HG03442 (cell line): Measurements from ENCODE around the gene ZDHHC4.
"Not testable (repeated sequence)": the region's sequence is repeated elsewhere in the genome, so short reads cannot be mapped to it uniquely, and the experiment has no call there.

Experiments used
- ATAC-seq: cut with Tn5 transposase; IDR thresholded peaks from one replicate; pipeline ENCODE4 v1.9.1; 2021; ENCODE audit warnings: mild to moderate bottlenecking, moderate library complexity; ENCODE audit not compliant: unreplicated experiment

Gene ZDHHC4

DNA sequence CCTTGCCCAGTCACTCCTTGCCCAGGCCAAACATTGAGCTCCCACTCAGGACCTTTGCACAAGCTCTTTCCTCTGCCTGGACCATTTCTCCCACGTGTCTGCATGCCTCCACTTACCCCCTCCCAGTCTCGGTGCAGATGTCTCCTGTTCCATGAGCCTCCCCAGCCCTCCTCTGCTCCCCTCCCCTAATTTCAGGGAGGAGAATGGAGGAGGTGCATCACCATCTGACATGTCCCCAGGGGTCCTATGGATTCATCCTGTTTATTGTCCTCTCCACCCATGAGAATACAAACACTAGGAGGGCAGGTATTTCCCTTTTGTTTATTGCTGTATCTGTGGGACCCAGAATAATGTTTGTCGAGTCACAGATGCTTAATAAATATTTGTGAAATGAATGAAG is 17.4 kb upstream of the ZDHHC4 start:
- ATAC-seq, result no peak

DNA sequence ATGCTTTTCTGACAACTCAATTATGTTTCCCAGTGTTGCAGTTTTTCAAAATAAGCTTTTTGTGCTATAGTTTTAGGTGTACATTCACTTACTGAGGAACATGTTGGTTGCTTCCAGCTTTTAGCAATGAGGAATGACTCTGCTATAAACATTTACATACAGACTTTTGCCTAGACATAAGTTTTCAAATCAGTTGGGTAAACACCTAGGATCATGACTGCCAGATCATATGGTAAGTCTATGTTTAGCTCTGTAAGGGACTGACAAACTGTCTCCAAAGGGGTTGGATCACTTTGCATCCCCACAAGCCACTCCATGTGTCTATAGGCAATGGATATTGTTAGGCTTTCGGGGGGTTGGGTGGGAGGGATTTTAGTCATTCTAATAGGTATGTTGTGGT is 15.1 kb upstream of the ZDHHC4 start:
- ATAC-seq, result no peak

DNA sequence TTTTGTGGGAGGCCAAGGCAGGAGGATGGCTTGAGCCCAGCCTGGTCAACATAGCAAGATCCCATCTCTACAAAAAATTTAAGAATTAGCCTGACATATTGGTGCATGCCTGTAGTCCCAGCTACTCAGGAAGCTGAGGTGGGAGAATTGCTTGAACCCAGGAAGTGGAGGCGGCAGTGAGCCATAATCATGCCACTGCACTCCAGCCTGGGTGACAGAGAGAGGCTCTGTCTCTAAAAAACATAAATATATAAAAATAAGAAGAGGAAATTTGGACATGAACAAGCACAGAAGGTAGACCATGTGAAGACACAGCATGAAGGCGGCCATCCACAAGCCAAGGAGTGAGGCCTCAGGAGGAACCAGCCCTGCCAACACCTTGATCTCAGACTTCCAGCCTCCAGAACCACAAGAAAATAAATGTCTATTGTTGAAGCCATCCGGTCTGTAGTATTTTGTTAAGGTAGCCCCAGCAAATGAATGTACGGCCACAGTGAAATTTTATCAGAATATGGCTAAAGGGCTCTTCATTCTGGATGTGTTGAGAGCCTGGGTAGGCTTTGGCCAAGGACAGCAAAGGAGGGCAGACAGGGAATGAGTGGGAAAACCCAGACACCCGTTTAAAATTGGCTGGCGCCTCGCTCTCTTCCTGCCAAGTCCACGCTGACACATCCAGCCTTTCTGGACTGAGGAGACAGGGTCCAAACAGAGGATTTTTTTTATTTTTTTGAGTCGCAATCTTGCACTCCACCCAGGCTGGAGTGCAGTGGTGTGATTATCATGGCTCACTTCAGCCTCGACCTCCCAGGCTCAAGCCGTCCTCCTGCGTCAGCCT is 13.1 kb upstream of the ZDHHC4 start:
- no peak for ATAC-seq

DNA sequence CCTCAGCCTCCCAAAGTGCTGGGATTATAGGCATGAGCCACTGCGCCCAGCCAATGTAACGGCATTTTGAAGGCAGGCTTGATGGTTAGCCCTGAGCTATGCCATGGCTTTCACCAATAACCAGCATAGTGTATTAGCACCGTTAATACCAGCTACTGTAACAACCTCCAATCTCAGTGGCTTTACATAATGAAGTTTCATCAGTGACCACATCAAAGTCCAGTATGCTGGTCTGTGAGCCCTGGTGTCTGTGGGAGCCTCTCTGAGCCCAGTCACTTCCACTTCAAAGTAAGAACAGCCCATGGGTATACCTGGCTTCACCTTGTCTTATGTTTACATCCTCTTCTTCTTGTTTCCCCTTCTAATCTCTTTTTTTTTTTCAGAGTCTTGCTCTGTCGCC is 11.6 kb upstream of the ZDHHC4 start:
- ATAC-seq, result no peak

DNA sequence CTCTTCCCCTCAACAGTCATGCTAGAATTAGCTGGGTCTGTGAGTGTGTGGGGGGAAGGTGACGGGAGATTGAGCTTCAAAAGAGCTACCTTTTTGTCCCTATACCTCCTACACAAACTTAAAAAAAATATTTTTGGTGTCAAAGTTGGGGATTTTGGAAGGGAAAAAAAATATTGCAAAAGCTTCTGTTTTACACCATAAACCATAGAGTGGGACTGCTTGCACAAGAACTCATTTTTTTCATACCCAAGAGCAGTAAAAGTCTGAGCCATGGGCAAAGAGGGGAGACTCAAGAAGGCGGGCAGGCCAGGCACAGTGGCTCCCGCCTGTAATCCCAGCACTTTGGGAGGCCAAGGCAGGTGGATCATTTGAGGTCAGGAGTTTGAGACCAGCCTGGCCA is 9.4 kb upstream of the ZDHHC4 start:
- no peak for ATAC-seq

DNA sequence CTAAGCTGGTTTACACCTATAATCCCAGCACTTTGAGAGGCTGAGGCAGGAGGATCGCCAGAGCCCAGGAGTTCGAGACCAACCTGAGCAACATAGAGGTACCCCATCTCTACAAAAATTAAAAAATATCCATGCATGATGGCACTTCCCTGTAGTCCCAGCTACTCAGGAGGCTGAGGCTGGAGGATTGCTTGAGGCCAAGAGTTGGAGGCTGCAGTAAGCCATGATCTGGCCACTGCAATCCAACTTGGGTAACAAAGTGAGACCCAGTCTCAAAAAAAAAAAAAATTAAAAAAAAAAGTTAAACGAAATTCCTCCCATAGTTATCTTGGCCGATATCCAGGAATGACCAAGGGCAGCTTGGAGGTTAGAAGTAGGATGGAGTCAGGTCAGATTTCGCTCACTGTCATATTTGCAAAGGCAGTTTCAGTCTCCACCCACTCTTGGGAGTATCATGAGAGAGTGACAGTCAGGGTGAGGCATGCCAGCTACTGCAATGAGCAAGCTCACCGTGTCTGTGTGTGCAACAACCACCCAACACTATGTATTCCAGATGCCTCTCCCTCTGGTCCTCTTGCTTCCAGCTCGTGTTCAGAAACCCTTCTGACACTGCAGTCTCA is 6.0 kb upstream of the ZDHHC4 start:
- ATAC-seq, result peak; percentile 66

DNA sequence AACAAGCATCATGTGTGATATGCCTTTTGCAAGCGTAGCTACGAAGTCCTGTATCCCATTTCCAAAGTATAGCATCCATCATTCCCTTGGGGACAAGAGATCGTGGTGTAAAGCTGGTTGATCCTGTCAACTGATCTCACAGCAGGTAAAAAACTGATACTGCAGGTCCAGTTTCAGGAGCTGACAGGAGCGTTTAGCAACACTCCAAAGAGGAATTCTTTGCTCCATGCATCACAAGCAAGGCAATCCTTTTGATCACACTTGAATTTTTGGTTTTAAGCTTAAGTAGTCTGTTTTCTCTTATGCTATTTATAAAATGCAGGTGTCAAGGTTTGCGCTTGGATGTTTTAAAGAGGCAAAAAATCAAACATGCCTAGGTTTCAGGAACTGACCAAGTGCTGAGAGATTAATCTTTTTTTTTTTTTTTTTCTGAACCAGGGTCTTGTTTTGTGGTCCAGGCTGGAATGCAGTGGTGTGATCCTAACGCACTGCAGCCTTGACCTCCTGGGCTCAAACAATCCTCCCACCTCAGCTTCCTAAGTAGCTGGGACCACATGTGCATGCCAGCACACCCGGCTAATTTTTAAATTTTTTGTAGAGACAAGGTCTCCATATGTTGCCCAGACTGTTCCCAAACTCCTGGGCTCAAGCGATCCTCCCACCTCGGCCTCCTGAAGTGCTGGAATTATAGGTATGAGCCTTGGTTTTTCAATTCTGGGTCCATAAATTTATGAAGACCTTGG is 1.8 kb upstream of the ZDHHC4 start:
- no peak for ATAC-seq

DNA sequence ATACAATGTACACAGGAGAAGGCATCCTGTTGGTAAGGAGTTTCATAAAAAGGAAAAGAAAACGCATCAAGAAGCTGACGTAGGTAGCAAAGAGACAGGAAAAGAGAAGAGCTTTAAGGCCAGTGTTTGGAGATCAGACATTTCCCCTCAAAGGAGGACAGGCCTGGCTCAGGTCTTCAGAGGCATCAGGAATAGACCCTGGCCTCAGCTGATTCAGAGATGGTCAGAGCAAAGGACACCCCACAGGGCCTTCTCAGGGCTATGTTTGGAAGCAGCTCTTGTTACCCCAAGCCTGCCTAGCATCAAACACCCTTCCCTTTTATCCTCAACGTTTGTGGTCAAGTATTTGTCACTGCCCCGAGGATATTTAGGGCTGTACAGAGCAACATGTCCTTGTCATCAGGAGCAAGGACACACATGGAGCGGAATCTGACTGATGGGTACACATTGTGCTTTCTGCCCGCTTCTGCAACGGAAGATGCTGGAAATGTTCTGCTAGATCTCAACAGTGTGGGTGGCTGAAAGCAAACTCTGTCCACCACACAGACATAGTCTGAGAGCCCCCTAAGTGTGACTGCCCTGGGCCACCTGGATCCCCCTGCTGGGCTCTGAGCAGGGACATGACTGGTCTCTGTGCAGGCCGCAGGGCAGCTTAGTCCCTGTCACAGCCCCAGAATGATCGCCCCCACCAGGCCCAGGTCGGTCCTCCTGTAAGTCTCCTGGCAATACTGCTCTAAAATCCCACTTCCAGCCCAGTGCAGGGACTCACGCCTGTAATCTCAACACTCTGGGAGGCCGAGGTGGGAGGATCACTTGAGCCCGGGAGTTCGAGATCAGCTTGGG is 1.0 kb upstream of the ZDHHC4 start:
- ATAC-seq, result no peak

DNA sequence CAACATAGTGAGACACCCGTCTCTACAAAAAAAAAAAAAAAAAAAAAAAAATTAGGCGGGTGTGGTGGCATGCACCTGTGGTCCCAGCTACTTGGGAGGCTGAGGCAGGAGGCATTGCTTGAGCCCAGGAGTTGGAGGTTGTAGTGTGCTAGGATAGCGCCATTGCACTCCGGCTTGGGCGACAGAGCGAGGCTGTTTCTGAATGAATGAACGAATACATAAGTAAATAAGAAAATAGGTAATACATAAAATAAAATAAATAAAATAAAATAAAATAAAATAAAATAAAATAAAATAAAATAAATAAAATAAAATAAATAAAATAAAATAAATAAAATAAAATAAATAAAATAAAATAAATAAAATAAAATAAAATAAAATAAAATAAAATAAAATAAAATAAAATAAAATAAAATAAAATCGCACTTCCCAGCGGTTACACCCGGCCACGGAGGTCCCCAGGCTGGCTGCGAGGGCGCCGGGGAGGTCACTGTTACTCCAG is 336 bp upstream of the ZDHHC4 start:
- not testable (repeated sequence) for ATAC-seq

DNA sequence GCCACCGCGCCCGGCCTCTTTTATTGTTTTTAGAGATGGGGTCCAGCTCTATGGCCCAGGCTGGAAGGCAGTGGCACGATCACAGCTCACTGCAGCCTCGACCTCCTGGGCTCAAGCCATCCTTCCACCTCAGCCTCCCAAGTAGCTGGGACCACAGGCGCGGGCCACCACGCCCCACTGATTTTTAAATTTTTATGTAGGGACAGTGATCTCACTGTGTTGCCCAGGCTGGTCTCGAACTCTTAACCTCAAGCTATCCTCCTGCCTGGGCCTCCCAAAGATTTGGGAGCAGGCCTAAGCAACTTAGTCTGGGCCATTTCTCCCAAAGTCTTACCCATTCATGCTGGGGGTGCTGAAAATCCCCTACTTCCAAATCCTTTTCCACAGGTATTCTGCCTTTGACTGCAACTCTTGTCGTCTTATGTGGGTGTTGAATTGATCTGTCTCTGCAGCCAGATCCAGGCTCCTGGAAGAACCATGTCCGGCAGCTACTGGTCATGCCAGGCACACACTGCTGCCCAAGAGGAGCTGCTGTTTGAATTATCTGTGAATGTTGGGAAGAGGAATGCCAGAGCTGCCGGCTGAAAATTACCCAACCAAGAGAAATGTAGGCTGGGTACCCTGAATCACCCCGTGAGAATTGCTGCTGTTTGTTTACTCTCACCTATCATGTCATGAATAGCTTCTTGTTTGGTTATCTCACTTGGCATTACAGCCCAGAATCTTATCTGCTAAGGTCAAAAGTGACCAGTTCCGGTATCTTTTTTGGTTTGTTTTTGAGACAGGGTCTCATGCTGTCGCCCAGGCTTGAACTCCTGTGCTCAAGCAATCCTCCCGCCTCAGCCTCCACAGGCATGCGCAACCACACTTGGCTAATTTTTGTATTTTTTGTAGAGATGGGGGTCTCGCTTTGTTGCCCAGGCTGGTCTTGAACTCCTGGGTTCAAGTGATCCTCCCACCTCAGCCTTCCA is 1.1 kb downstream of the ZDHHC4 start:
- no peak for ATAC-seq

DNA sequence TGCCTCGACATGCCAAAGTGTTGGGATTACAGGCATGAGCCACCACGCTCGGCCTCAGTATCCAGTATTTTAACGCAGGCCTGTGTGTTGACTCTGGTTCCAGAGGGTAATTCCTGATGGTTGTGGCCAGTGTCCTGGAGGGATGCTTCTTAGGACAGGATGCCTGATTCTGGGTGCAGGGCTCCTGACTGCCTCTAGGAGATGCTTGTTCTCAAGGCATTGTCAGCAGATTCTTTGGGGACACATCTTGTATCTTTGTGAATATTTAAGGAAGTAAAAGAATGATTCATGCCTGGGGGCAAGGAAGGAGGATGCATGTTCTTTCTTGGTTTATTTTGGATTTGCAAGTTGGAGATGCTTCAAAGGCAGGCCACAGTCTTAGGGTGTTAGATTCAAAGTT is 2.2 kb downstream of the ZDHHC4 start:
- ATAC-seq, result no peak

DNA sequence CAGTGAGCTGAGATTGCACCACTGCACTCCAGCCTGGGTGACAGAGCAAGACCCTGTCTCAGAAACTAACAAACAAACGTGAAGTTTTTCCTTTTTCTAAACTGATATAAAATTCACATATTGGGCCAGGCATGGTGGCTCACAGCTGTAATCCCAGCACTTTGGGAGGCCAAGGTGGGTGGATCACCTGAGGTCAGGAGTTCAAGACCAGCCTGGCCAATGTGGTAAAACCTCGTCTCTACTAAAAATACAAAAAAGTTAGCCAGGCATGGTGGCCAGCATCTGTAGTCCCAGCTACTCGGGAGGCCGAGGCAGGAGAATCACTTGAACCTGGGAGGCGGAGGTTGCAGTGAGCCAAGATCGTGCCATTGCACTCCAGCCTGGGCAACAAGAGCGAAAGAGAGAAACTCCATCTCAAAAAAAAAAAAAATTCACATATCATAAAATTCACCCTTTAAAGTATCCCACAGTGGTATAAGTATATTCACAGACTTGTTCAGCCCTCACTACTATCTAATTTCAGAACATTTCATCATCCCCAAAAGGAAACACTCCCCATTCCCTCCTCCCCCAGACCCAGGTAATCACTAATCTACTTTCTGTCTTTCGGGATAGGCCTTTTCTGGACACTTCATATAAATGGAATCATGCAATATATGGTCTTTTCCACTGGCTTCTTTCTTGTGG is 8.6 kb downstream of the ZDHHC4 start:
- ATAC-seq, result not testable (repeated sequence)

DNA sequence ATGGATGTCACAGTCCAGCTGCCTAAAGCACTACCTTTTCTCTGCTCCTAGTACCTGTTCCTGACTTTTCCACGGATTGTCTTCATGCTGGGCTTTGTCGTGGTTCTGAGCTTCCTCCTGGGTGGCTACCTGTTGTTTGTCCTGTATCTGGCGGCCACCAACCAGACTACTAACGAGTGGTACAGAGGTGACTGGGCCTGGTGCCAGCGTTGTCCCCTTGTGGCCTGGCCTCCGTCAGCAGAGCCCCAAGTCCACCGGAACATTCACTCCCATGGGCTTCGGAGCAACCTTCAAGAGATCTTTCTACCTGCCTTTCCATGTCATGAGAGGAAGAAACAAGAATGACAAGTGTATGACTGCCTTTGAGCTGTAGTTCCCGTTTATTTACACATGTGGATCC is 11.3 kb downstream of the ZDHHC4 start:
- no peak for ATAC-seq

DNA sequence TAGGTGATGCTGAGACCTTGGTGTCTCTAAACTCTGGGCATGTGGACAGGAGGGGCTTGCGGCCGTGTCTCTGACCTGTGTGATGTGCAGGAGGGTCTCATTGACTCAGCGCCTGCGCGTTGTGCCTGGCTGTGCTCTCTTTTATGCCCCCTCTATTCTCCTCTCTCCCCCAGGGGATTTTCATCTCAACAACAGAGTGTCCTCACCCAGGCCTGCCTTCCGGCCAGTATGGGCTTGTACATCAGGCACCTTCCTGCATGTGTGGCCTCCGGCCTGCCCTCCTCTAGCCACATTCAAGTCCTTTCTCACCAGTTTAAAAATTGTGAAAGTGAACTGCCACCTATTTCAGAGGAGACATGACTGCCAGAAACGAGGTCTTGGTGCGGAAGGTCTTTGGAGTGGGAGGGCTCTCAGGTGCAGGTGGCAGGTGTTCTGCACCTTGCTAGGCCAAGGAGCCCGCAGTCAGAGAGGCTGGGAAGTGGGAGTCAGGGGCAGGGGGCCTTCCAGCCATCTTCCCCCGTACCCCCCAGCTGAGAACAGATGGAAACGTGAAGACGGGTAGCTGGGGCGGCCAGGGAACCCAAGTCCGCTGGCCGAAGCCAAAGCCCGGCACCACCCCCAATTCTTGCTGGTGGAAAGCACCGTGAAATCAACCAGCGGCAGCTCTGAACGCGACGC is 12.0 kb downstream of the ZDHHC4 start:
- ATAC-seq, result no peak

DNA sequence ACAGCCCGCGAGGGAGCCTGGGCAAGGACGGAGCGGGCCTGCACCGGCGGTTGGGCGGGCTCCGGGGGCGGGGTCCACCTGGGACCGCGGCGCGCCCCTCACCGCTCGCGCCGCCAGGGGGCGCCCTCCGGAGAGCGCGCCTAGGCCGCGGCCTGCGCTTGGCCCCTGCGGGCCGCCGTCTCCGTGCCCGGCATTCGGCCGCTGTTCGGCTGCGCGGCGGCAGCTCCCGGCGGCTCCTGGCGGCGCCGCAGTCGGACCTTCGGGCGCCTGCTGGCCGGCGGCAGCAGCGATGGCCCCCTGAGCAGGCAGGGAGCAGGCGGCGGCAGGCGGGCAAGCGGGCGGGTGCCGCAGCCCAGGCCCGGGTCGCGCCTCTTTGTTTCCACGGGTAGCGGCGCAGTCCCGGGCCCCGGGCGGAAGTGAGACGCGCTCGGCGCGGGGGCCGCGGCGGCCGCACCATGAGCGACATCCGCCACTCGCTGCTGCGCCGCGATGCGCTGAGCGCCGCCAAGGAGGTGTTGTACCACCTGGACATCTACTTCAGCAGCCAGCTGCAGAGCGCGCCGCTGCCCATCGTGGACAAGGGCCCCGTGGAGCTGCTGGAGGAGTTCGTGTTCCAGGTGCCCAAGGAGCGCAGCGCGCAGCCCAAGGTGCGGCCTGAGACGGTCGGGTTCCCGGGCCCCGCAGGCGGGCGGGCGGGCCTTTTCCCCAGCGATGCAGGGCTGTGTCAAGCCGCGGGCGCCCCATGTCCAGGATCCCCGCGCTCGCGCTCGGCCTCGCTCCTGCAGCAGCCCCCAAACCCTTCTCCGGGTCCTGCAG is 12.8 kb downstream of the ZDHHC4 start, which contains the start of gene INTS15:
INTS15 (plus strand) TSS at position 193 of the 816 bp plus-strand sequence; CDS start at position 456, 263 bp downstream.
- peak; percentile 81 for ATAC-seq

DNA sequence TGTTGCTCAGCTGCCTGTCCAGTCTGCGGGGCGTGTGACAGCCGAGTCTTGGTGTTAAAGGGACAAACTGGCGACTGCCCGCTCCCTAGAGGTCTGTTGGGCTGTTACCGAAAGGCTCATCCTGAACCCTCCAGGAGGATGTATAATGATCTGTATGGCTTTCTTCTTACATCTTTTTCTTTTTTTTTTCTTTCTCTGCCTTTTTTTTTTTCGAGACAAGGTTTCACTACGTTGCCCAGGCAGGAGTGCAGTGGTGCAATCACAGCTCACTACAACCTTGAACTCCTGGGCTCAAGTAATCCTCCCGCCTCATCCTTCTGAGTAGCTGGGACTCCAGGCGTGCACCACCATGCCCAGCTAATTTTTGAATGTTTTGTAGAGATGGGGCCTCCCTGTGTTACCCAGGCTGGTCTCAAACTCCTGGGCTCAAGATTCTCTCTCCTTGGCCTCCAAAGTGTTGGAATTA is 13.4 kb downstream of the ZDHHC4 start:
- ATAC-seq, result no peak

DNA sequence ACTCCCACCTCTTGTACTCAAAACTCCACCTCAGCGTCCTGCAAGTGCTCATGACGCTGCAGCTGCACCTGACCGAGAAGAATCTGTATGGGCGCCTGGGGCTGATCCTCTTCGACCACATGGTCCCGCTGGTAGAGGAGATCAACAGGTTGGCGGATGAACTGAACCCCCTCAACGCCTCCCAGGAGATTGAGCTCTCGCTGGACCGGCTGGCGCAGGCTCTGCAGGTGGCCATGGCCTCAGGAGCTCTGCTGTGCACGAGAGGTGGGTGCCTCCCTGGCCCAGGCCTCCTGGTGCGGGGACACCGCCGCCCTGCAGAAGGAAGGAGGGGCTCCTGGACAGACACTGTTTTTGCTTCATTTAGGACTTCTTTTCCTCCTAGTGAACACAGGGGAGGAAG is 22.8 kb downstream of the ZDHHC4 start:
- no peak for ATAC-seq
